GM23338 (cell line): Measurements from ENCODE around the gene EPAS1. TPM values are rescaled to one million over a fixed set of nuclear protein-coding genes. Genes with fewer than 3 reads are reported as not detected.

Source experiments
- ATAC-seq: fragments of 200-7000 bp; cut with Tn5 transposase; 3 replicates; pipeline ENCODE4 v1.9.1; 2020
- DNase-seq: peaks from one replicate; pipeline ENCODE4 v3.0.0-alpha.2; 2015; ENCODE audit warnings: low spot score
- H2AFZ ChIP-seq: fragments of 200-600 bp; sonication (generic); 2 replicates; pipeline ENCODE4 v1.8.0; 2016; ENCODE audit warnings: antibody characterized with exemption, mild to moderate bottlenecking, moderate library complexity
- H3F3A ChIP-seq: fragments of 200-600 bp; sonication (generic); replicated peaks from 2 replicates; pipeline ENCODE4 v1.8.0; 2017; ENCODE audit warnings: antibody characterized with exemption, mixed run types, low read depth
- H3K27ac ChIP-seq: fragments of 200-600 bp; sonication (generic); 2 replicates; pipeline ENCODE4 v1.6.1; 2016; ENCODE audit warnings: low read depth
- H3K27me3 ChIP-seq: fragments of 200-600 bp; sonication (generic); 2 replicates; pipeline ENCODE4 v1.8.0; 2016; ENCODE audit warnings: mild to moderate bottlenecking, mixed run types, moderate library complexity; ENCODE audit not compliant: insufficient read depth
- H3K36me3 ChIP-seq: fragments of 200-600 bp; sonication (generic); 2 replicates; pipeline ENCODE4 v1.8.0; 2016; ENCODE audit warnings: mild to moderate bottlenecking; ENCODE audit not compliant: insufficient read depth
- H3K4me1 ChIP-seq: fragments of 200-600 bp; sonication (generic); 2 replicates; pipeline ENCODE4 v1.8.0; 2016; ENCODE audit warnings: mild to moderate bottlenecking, moderate library complexity; ENCODE audit not compliant: insufficient read depth
- H3K4me2 ChIP-seq: fragments of 200-600 bp; sonication (generic); 2 replicates; pipeline ENCODE4 v1.7.1; 2017; ENCODE audit warnings: mixed run types
- H3K4me3 ChIP-seq: fragments of 200-600 bp; sonication (generic); 2 replicates; pipeline ENCODE4 v1.6.1; 2016; ENCODE audit warnings: mixed run types
- H3K79me2 ChIP-seq: fragments of 200-600 bp; sonication (generic); replicated peaks from 2 replicates; pipeline ENCODE4 v1.8.0; 2017; ENCODE audit warnings: mild to moderate bottlenecking; ENCODE audit not compliant: insufficient read depth
- H3K9me2 ChIP-seq: fragments of 200-600 bp; sonication (generic); 2 replicates; pipeline ENCODE4 v1.8.0; 2017; ENCODE audit not compliant: insufficient read depth
- H4K20me1 ChIP-seq: fragments of 200-600 bp; sonication (generic); replicated peaks from 2 replicates; pipeline ENCODE4 v1.8.0; 2017; ENCODE audit warnings: mild to moderate bottlenecking; ENCODE audit not compliant: insufficient read depth
- H3K27ac Mint-ChIP-seq: 2 replicates; pipeline ENCODE4 v1.8.0; 2020; ENCODE audit warnings: inconsistent platforms, mild to moderate bottlenecking, moderate library complexity, mixed read lengths
- H3K27me3 Mint-ChIP-seq: 3 replicates; pipeline ENCODE4 v1.8.0; 2022; ENCODE audit warnings: low read depth, mild to moderate bottlenecking, moderate library complexity, mixed read lengths, inconsistent platforms; ENCODE audit not compliant: insufficient read depth, poor library complexity
- H3K36me3 Mint-ChIP-seq: 3 replicates; pipeline ENCODE4 v1.8.0; 2021; ENCODE audit warnings: low read depth, mild to moderate bottlenecking, inconsistent platforms, moderate library complexity, mixed read lengths
- H3K4me1 Mint-ChIP-seq: 3 replicates; pipeline ENCODE4 v1.8.0; 2020; ENCODE audit warnings: mild to moderate bottlenecking, inconsistent platforms, mixed read lengths
- H3K4me3 Mint-ChIP-seq: 3 replicates; pipeline ENCODE4 v1.8.0; 2021; ENCODE audit warnings: moderate library complexity, mild to moderate bottlenecking, inconsistent platforms, mixed read lengths
- H3K9me3 Mint-ChIP-seq: 3 replicates; pipeline ENCODE4 v1.8.0; 2020; ENCODE audit warnings: moderate library complexity, mild to moderate bottlenecking, inconsistent platforms, mixed read lengths
- JUNB ChIP-seq: IDR thresholded peaks from one replicate; pipeline ENCODE4 v1.6.1; 2016; ENCODE audit warnings: antibody characterized with exemption; ENCODE audit not compliant: unreplicated experiment
- REST ChIP-seq: IDR thresholded peaks from one replicate; pipeline ENCODE4 v1.6.1; 2018; ENCODE audit warnings: antibody characterized with exemption; ENCODE audit not compliant: unreplicated experiment
- ZNF462 ChIP-seq: fragments of 250-450 bp; sonication (Bioruptor Pico); IDR thresholded peaks from 2 replicates; pipeline ENCODE4 v1.5.0; 2020; ENCODE audit warnings: mild to moderate bottlenecking, moderate library complexity
- polyA plus RNA-seq: library from polyadenylated mRNA; unstranded; fragments of >200 nt; fragmentation: Nextera tagmentation; extraction: Ambion mirVana; gene quantifications from 2 replicates; pipeline ENCODE4 v1.2.1, GENCODE V29; 2016
- total RNA-seq: library from RNA; depleted of rRNA; stranded (reverse); fragments of >200 nt; shearing (Covaris generic); gene quantifications from 2 replicates; pipeline ENCODE4 v1.2.3, GENCODE V29; 2014

EPAS1 gene
- total and polyA plus RNA-seq, 2 experiments from 2014 or later, result 0.68 to 5.4 TPM

- ATAC-seq, result no peak
- H3K27me3 ChIP-seq, result no peaks in the 10 kb centered on the region
- no peak overlapping the region for H3K4me3 Mint-ChIP-seq
- H3F3A ChIP-seq, result no peaks in the 10 kb centered on the region
- peaks cover 1% of the 10 kb centered on the region for H3K27me3 Mint-ChIP-seq
- H2AFZ ChIP-seq, result no peak overlapping the region
- no peak for DNase-seq
- no peaks in the 10 kb centered on the region for H3K36me3 Mint-ChIP-seq
- H3K36me3 ChIP-seq, result no peaks in the 10 kb centered on the region
- peaks cover 19% of the 10 kb centered on the region for H3K4me1 Mint-ChIP-seq
- H3K27ac ChIP-seq, result no peak overlapping the region
- no peak overlapping the region for H3K4me2 ChIP-seq
- TF ChIP-seq ZNF462 (CRISPR knock-in tag) (no peak), JUNB (no peak), REST (no peak)
- no peaks in the 10 kb centered on the region for H3K9me3 Mint-ChIP-seq
- no peaks in the 10 kb centered on the region for H3K79me2 ChIP-seq
- no peaks in the 10 kb centered on the region; the same call in 1 of the 2 replicates for H3K4me1 ChIP-seq
- H3K4me3 ChIP-seq, result no peak overlapping the region
- H3K9me2 ChIP-seq, result no peaks in the 10 kb centered on the region
- no peaks in the 10 kb centered on the region for H4K20me1 ChIP-seq
- no peak overlapping the region for H3K27ac Mint-ChIP-seq
Measured at GRCh38 chr2:46346719-46347118, 49.5 kb downstream of the EPAS1 start.
